HepG2 (cell line): Measurements from ENCODE around the gene NUDT8. TPM values are rescaled to one million over a fixed set of nuclear protein-coding genes. Genes with fewer than 3 reads are reported as not detected.

ENCODE experiments used
- AKAP8 ChIP-seq: sonication (generic); formaldehyde crosslinking; IDR thresholded peaks from 2 replicates; pipeline ENCODE4 v1.5.1; 2020; ENCODE audit warnings: mild to moderate bottlenecking, missing genetic modification reagents
- ARNT ChIP-seq: fragments of 450-650 bp; IDR thresholded peaks from 2 replicates; pipeline ENCODE4 v1.6.1; 2017
- DMAP1 ChIP-seq: IDR thresholded peaks from 2 replicates; pipeline ENCODE4 v1.6.1; 2016
- FOXJ3 ChIP-seq: sonication (generic); formaldehyde crosslinking; IDR thresholded peaks from 2 replicates; pipeline ENCODE4 v1.4.0; 2020; ENCODE audit warnings: missing genetic modification reagents, mild to moderate bottlenecking, borderline replicate concordance
- GFI1 ChIP-seq: sonication (generic); formaldehyde crosslinking; IDR thresholded peaks from 2 replicates; pipeline ENCODE4 v1.5.0; 2020; ENCODE audit warnings: missing genetic modification reagents, mild to moderate bottlenecking, borderline replicate concordance
- HDAC2 ChIP-seq: sonication (generic); formaldehyde crosslinking; IDR thresholded peaks from 2 replicates; pipeline ENCODE4 v1.4.0; 2020; ENCODE audit warnings: missing genetic modification reagents
- JUND ChIP-seq: sonication (generic); formaldehyde crosslinking; IDR thresholded peaks from 2 replicates; pipeline ENCODE4 v1.8.0; 2022; ENCODE audit warnings: mild to moderate bottlenecking, missing genetic modification reagents
- KLF13 ChIP-seq: sonication (generic); formaldehyde crosslinking; IDR thresholded peaks from 2 replicates; pipeline ENCODE4 v1.4.0; 2020; ENCODE audit warnings: mild to moderate bottlenecking, missing genetic modification reagents
- MED13 ChIP-seq: sonication (generic); formaldehyde crosslinking; IDR thresholded peaks from 2 replicates; pipeline ENCODE4 v1.5.0; 2020; ENCODE audit warnings: missing genetic modification reagents
- NFKB2 ChIP-seq: sonication (generic); formaldehyde crosslinking; IDR thresholded peaks from 2 replicates; pipeline ENCODE4 v1.4.0; 2020; ENCODE audit warnings: missing genetic modification reagents, borderline replicate concordance
- NONO ChIP-seq, 2 experiments: fragments of 450-650 bp in 1 of 2; sonication (generic) in 1 of 2; formaldehyde crosslinking in 1 of 2; IDR thresholded peaks in 1 of 2; conservative IDR thresholded peaks in 1 of 2; 2 replicates each; pipeline versions ENCODE4 v1.6.1 to v1.8.0; 2017 to 2022; ENCODE audit warnings: mild to moderate bottlenecking in 1 of 2, missing genetic modification reagents in 1 of 2, moderate library complexity in 1 of 2
- RARA ChIP-seq: IDR thresholded peaks from 2 replicates; pipeline ENCODE4 v1.6.1; 2016; ENCODE audit warnings: missing genetic modification reagents, missing compliant biosample characterization
- SCMH1 ChIP-seq: sonication (generic); formaldehyde crosslinking; IDR thresholded peaks from 2 replicates; pipeline ENCODE4 v1.9.0; 2021; ENCODE audit warnings: missing genetic modification reagents, mild to moderate bottlenecking, borderline replicate concordance
- SIX1 ChIP-seq: sonication (generic); formaldehyde crosslinking; IDR thresholded peaks from 2 replicates; pipeline ENCODE4 v1.4.0; 2020; ENCODE audit warnings: missing genetic modification reagents, borderline replicate concordance
- TAF15 ChIP-seq: fragments of 200-400 bp; formaldehyde crosslinking; IDR thresholded peaks from one replicate; pipeline ENCODE4 v1.6.1; 2018; ENCODE audit warnings: mild to moderate bottlenecking, low read depth, low read length; ENCODE audit not compliant: poor library complexity, severe bottlenecking
- TEAD3 ChIP-seq: optimal IDR thresholded peaks from 2 replicates; pipeline ENCODE3; 2016; ENCODE audit warnings: borderline replicate concordance
- ZBTB8A ChIP-seq: sonication (generic); formaldehyde crosslinking; IDR thresholded peaks from 2 replicates; pipeline ENCODE4 v1.4.0; 2020; ENCODE audit warnings: mild to moderate bottlenecking, low read depth, missing genetic modification reagents, borderline replicate concordance
- ZNF17 ChIP-seq: sonication (generic); formaldehyde crosslinking; IDR thresholded peaks from 2 replicates; pipeline ENCODE4 v1.5.0; 2020; ENCODE audit warnings: mild to moderate bottlenecking, missing genetic modification reagents
- ZNF34 ChIP-seq: sonication (generic); formaldehyde crosslinking; IDR thresholded peaks from 2 replicates; pipeline ENCODE4 v1.4.0; 2020; ENCODE audit warnings: mild to moderate bottlenecking, missing genetic modification reagents, borderline replicate concordance
- ZNF496 ChIP-seq: sonication (generic); formaldehyde crosslinking; IDR thresholded peaks from 2 replicates; pipeline ENCODE4 v1.8.1; 2023; ENCODE audit warnings: mild to moderate bottlenecking, moderate library complexity, missing genetic modification reagents; ENCODE audit not compliant: insufficient replicate concordance
- ZNF552 ChIP-seq: sonication (generic); formaldehyde crosslinking; IDR thresholded peaks from 2 replicates; pipeline ENCODE4 v1.9.0; 2022; ENCODE audit warnings: missing genetic modification reagents, mild to moderate bottlenecking, borderline replicate concordance
- ZNF562 ChIP-seq: sonication (generic); formaldehyde crosslinking; IDR thresholded peaks from 2 replicates; pipeline ENCODE4 v1.8.0; 2022; ENCODE audit warnings: missing genetic modification reagents, borderline replicate concordance
- ZNF570 ChIP-seq: sonication (generic); formaldehyde crosslinking; IDR thresholded peaks from 2 replicates; pipeline ENCODE4 v1.4.0; 2020; ENCODE audit warnings: mild to moderate bottlenecking, missing genetic modification reagents, borderline replicate concordance
- polyA plus RNA-seq, 8 experiments: library from polyadenylated mRNA; depleted of rRNA in 3 of 8; stranded (reverse) in 7 of 8; unstranded in 1 of 8; fragments of >200 nt; fragmentation: Illumina TruSeq in 4 of 8; extraction: Trizol in 4 of 8; gene quantifications; 2 replicates each; pipeline versions ENCODE4 v1.2.1 to v1.2.3, GENCODE V29; 2011 to 2016; ENCODE audit warnings: low read depth in 4 of 8, missing spikeins in 1 of 8, mixed read lengths in 1 of 8; ENCODE audit not compliant: insufficient read depth in 1 of 8
- total RNA-seq, 5 experiments: library from RNA; depleted of rRNA; stranded (reverse); fragments of >200 nt; fragmentation: Illumina TruSeq; extraction: Trizol; gene quantifications; 2 replicates each; pipeline ENCODE4 v1.2.3, GENCODE V29; 2016; ENCODE audit warnings: low read depth in 1 of 5
- TF ChIP-seq, protein P1 (sequence below): sonication (generic); formaldehyde crosslinking; IDR thresholded peaks from 2 replicates; pipeline ENCODE4; 2020; ENCODE audit warnings: missing genetic modification reagents, mild to moderate bottlenecking, borderline replicate concordance
- TF ChIP-seq, protein P2 (sequence below): fragments of 450-650 bp; IDR thresholded peaks from 2 replicates; pipeline ENCODE4 v1.6.1; 2017
- TF ChIP-seq, protein P3 (sequence below): sonication (generic); formaldehyde crosslinking; IDR thresholded peaks from 2 replicates; pipeline ENCODE4 v1.4.0; 2020; ENCODE audit warnings: missing genetic modification reagents

NUDT8 gene
- total and polyA plus RNA-seq, 2 of the 13 experiments (the other 11 are each of a cell fraction or from before 2014, with no cell fraction given): 6.7 to 25.8 TPM

DNA sequence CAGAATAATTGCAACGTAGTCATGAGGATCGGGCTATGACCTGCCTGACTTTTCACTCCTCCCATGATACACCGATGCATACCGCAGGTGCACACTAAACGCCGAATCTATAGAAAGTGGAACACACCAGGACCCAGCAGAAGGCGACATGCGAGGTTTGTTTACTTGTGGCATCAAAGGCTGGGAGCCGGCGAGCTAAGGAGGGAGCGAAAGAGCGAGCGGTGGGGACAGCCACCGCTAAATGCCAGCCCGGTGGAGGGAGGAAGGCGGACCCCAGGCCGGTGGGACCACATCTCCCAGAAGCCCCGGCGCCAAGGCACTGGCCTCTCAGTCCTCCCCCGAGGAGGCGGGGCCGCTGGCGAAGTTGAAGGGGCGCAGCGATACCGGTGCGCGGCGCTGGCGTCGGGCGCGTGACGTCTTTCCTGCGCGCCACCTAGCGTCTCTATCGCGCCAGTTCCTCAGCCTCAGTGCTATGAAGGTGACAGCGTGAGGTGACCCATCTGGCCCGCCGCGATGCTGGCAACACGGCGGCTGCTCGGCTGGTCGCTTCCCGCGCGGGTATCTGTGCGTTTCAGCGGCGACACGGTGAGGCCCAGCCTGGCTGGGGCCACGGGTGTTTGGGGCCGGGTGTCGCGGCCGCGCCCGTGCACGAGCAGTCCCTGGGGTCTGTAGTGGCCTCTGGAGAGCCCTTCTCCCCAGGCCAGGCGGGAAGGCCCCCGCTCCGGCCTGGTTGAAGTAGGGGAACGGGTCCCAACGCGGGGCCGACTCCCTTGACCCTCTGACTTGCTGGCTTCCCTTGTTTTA lies 23.0 kb downstream of the NUDT8 start, which contains the start of gene NDUFV1 (continued):
- TF ChIP-seq, protein P1, sequence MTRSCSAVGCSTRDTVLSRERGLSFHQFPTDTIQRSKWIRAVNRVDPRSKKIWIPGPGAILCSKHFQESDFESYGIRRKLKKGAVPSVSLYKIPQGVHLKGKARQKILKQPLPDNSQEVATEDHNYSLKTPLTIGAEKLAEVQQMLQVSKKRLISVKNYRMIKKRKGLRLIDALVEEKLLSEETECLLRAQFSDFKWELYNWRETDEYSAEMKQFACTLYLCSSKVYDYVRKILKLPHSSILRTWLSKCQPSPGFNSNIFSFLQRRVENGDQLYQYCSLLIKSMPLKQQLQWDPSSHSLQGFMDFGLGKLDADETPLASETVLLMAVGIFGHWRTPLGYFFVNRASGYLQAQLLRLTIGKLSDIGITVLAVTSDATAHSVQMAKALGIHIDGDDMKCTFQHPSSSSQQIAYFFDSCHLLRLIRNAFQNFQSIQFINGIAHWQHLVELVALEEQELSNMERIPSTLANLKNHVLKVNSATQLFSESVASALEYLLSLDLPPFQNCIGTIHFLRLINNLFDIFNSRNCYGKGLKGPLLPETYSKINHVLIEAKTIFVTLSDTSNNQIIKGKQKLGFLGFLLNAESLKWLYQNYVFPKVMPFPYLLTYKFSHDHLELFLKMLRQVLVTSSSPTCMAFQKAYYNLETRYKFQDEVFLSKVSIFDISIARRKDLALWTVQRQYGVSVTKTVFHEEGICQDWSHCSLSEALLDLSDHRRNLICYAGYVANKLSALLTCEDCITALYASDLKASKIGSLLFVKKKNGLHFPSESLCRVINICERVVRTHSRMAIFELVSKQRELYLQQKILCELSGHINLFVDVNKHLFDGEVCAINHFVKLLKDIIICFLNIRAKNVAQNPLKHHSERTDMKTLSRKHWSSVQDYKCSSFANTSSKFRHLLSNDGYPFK: peak; percentile 81; the same call in 1 of the 2 replicates
- TF ChIP-seq, protein P2, sequence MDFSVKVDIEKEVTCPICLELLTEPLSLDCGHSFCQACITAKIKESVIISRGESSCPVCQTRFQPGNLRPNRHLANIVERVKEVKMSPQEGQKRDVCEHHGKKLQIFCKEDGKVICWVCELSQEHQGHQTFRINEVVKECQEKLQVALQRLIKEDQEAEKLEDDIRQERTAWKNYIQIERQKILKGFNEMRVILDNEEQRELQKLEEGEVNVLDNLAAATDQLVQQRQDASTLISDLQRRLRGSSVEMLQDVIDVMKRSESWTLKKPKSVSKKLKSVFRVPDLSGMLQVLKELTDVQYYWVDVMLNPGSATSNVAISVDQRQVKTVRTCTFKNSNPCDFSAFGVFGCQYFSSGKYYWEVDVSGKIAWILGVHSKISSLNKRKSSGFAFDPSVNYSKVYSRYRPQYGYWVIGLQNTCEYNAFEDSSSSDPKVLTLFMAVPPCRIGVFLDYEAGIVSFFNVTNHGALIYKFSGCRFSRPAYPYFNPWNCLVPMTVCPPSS: no peak
- no peak for TF ChIP-seq ZNF562 (CRISPR knock-in tag)
- TF ChIP-seq NONO (IDR thresholded peaks at IDR 0.05): no peak
- TF ChIP-seq NONO (CRISPR knock-in tag; conservative IDR thresholded peaks at IDR 0.05): peak; percentile 76; the same call in 1 of the 2 replicates
- no peak for TF ChIP-seq ARNT
- TF ChIP-seq ZNF34 (CRISPR knock-in tag): peak; percentile 88; the same call in 1 of the 2 replicates
- TF ChIP-seq FOXJ3: no peak
- no peak for TF ChIP-seq ZNF552 (CRISPR knock-in tag)
- TF ChIP-seq HDAC2 (CRISPR knock-in tag): peak; percentile 93
- no peak for TF ChIP-seq SCMH1 (CRISPR knock-in tag)
- no peak for TF ChIP-seq RARA (CRISPR knock-in tag)
- TF ChIP-seq ZBTB8A: no peak
- no peak; the same call in 1 of the 2 replicates for TF ChIP-seq GFI1
- no peak for TF ChIP-seq AKAP8 (CRISPR knock-in tag)
- no peak for TF ChIP-seq ZNF496 (CRISPR knock-in tag)
- TF ChIP-seq DMAP1 (CRISPR knock-in tag): no peak; the same call in 1 of the 2 replicates
- TF ChIP-seq SIX1 (CRISPR knock-in tag): no peak
- peak; percentile 81 for TF ChIP-seq TEAD3 (CRISPR knock-in tag)
- TF ChIP-seq NFKB2 (CRISPR knock-in tag): 0 out of 2 replicates have a peak, but pooled peaks have one; percentile 78
- TF ChIP-seq MED13 (CRISPR knock-in tag): 0 out of 2 replicates have a peak, but pooled peaks have one; percentile 59
- no peak for TF ChIP-seq ZNF17 (CRISPR knock-in tag)
- TF ChIP-seq JUND (CRISPR knock-in tag): no peak
- TF ChIP-seq, protein P3, sequence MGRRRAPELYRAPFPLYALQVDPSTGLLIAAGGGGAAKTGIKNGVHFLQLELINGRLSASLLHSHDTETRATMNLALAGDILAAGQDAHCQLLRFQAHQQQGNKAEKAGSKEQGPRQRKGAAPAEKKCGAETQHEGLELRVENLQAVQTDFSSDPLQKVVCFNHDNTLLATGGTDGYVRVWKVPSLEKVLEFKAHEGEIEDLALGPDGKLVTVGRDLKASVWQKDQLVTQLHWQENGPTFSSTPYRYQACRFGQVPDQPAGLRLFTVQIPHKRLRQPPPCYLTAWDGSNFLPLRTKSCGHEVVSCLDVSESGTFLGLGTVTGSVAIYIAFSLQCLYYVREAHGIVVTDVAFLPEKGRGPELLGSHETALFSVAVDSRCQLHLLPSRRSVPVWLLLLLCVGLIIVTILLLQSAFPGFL (CRISPR knock-in tag): no peak
- TF ChIP-seq TAF15: peak; percentile 58
- TF ChIP-seq ZNF570 (CRISPR knock-in tag): no peak
- TF ChIP-seq KLF13 (CRISPR knock-in tag): no peak
